Fibroblast of peridontal ligament (primary cell): ENCODE measurements around the gene AGAP2.

Experiments used
- DNase-seq: peaks from one replicate; pipeline ENCODE4 v3.0.0-alpha.2; 2010; ENCODE audit errors: extremely low read depth

The AGAP2 gene

GRCh38 chr12:57767876-57768275, 29.3 kb upstream of the AGAP2 start:
- no peak for DNase-seq

GRCh38 chr12:57767305-57767698, 28.8 kb upstream of the AGAP2 start:
- no peak for DNase-seq

- no peak for DNase-seq
Measured at GRCh38 chr12:57766464-57767304, 28.1 kb upstream of the AGAP2 start, which contains the start of gene CYP27B1. TSS of gene CYP27B1 (minus strand) at chr12:57767078. CDS start at chr12:57767041, 37 bp downstream.

- no peak for DNase-seq
Measured at GRCh38 chr12:57765698-57766463, 27.3 kb upstream of the AGAP2 start.

- DNase-seq = no peak
Measured at GRCh38 chr12:57765003-57765697, 26.6 kb upstream of the AGAP2 start.

GRCh38 chr12:57764662-57765002, 26.1 kb upstream of the AGAP2 start:
- no peak for DNase-seq

- DNase-seq = no peak
Measured at GRCh38 chr12:57763881-57764661, 25.5 kb upstream of the AGAP2 start.

- no peak for DNase-seq
Measured at GRCh38 chr12:57762463-57762862, 23.9 kb upstream of the AGAP2 start.

GRCh38 chr12:57761391-57761998, 23.0 kb upstream of the AGAP2 start:
- DNase-seq = no peak

GRCh38 chr12:57760347-57760982, 21.9 kb upstream of the AGAP2 start:
- no peak for DNase-seq

- DNase-seq = no peak
Measured at GRCh38 chr12:57759360-57759980, 20.9 kb upstream of the AGAP2 start.

- DNase-seq = no peak
Measured at GRCh38 chr12:57758552-57759359, 20.2 kb upstream of the AGAP2 start.

GRCh38 chr12:57757771-57758170, 19.2 kb upstream of the AGAP2 start:
- no peak for DNase-seq

GRCh38 chr12:57756406-57757341, 18.1 kb upstream of the AGAP2 start:
- DNase-seq = no peak

- DNase-seq = no peak
Measured at GRCh38 chr12:57755454-57756372, 17.2 kb upstream of the AGAP2 start.

GRCh38 chr12:57755194-57755453, 16.6 kb upstream of the AGAP2 start:
- no peak for DNase-seq

- DNase-seq = no peak
Measured at GRCh38 chr12:57754411-57755193, 16.1 kb upstream of the AGAP2 start, which contains the start of gene MARCHF9. TSS of gene MARCHF9 (plus strand) at chr12:57755103. CDS start at chr12:57755529, 426 bp downstream.
